H9 (cell line): ENCODE results near the gene HDAC5. TPM values are rescaled to one million over a fixed set of nuclear protein-coding genes. Genes with fewer than 3 reads are reported as not detected.
"Not testable (repeated sequence)": the region's sequence is repeated elsewhere in the genome, so short reads cannot be mapped to it uniquely, and the experiment has no call there.

ENCODE experiments used
- DNase-seq: peaks from one replicate; pipeline ENCODE4 v3.0.0-alpha.2; 2017
- H2AFZ ChIP-seq: one replicate; pipeline ENCODE4 v1.6.1; 2013; ENCODE audit warnings: mild to moderate bottlenecking, low read length, control low read depth, moderate library complexity
- H2AK5ac ChIP-seq: 2 replicates; pipeline ENCODE4 v1.6.1; 2013; ENCODE audit warnings: low read length, control low read depth, mixed read lengths; ENCODE audit not compliant: insufficient read length
- H2BK120ac ChIP-seq: one replicate; pipeline ENCODE4 v1.6.1; 2013; ENCODE audit warnings: low read depth, mild to moderate bottlenecking, low read length, control low read depth, inconsistent platforms; ENCODE audit not compliant: poor library complexity, severe bottlenecking
- H2BK12ac ChIP-seq: 2 replicates; pipeline ENCODE4 v1.6.1; 2013; ENCODE audit warnings: low read length, control low read depth, mixed read lengths, low read depth; ENCODE audit not compliant: insufficient read length
- H2BK15ac ChIP-seq: 2 replicates; pipeline ENCODE4 v1.6.1; 2013; ENCODE audit warnings: low read depth, low read length, control low read depth
- H2BK20ac ChIP-seq: one replicate; pipeline ENCODE4 v1.6.1; 2013; ENCODE audit warnings: low read depth, mild to moderate bottlenecking, low read length, control low read depth, inconsistent platforms; ENCODE audit not compliant: poor library complexity, severe bottlenecking
- H2BK5ac ChIP-seq: 2 replicates; pipeline ENCODE4 v1.6.1; 2013; ENCODE audit warnings: low read length, control low read depth, mixed read lengths; ENCODE audit not compliant: insufficient read length
- H3K14ac ChIP-seq: 2 replicates; pipeline ENCODE4 v1.6.1; 2013; ENCODE audit warnings: low read length, control low read depth; ENCODE audit not compliant: insufficient read depth
- H3K18ac ChIP-seq: 2 replicates; pipeline ENCODE4 v1.6.1; 2013; ENCODE audit warnings: low read depth, mild to moderate bottlenecking, mixed read lengths, low read length, control low read depth; ENCODE audit not compliant: insufficient read length
- H3K23ac ChIP-seq: 2 replicates; pipeline ENCODE4 v1.6.1; 2013; ENCODE audit warnings: low read length, control low read depth, mixed read lengths, low read depth; ENCODE audit not compliant: insufficient read length
- H3K23me2 ChIP-seq: 2 replicates; pipeline ENCODE4 v1.6.1; 2013; ENCODE audit warnings: low read depth, mild to moderate bottlenecking, mixed read lengths, low read length, control low read depth; ENCODE audit not compliant: insufficient read length, poor library complexity, severe bottlenecking
- H3K27ac ChIP-seq: 2 replicates; pipeline ENCODE4 v1.5.1; 2013; ENCODE audit warnings: low read length, control low read depth, mixed read lengths, low read depth; ENCODE audit not compliant: insufficient read length
- H3K27me3 ChIP-seq: 2 replicates; pipeline ENCODE4 v1.6.1; 2013; ENCODE audit warnings: low read length, control low read depth, inconsistent platforms; ENCODE audit not compliant: insufficient read depth
- H3K4ac ChIP-seq: 2 replicates; pipeline ENCODE4 v1.6.1; 2013; ENCODE audit warnings: low read depth, mild to moderate bottlenecking, control low read depth, inconsistent platforms, low read length, moderate library complexity
- H3K4me1 ChIP-seq: 2 replicates; pipeline ENCODE4 v1.6.1; 2013; ENCODE audit warnings: low read length, control low read depth, inconsistent platforms; ENCODE audit not compliant: insufficient read depth
- H3K4me2 ChIP-seq: 2 replicates; pipeline ENCODE4 v1.6.1; 2013; ENCODE audit warnings: low read length, control low read depth, mixed read lengths; ENCODE audit not compliant: insufficient read length, insufficient read depth
- H3K56ac ChIP-seq: 2 replicates; pipeline ENCODE4 v1.6.1; 2013; ENCODE audit warnings: low read depth, mild to moderate bottlenecking, mixed read lengths, low read length, control low read depth; ENCODE audit not compliant: insufficient read length
- H3K79me1 ChIP-seq: 2 replicates; pipeline ENCODE4 v1.6.1; 2013; ENCODE audit warnings: low read depth, mild to moderate bottlenecking, moderate library complexity, low read length, control low read depth, inconsistent platforms; ENCODE audit not compliant: insufficient read depth, poor library complexity, severe bottlenecking
- H3K79me2 ChIP-seq: 2 replicates; pipeline ENCODE4 v1.6.1; 2013; ENCODE audit warnings: low read length, control low read depth, inconsistent platforms; ENCODE audit not compliant: insufficient read depth
- H3K9ac ChIP-seq: 2 replicates; pipeline ENCODE4 v1.6.1; 2013; ENCODE audit warnings: low read length, control low read depth, mixed read lengths; ENCODE audit not compliant: insufficient read length; ENCODE audit errors: extremely low read depth
- H3K9me3 ChIP-seq: one replicate; pipeline ENCODE4 v1.6.1; 2013; ENCODE audit warnings: low read depth, low read length, inconsistent platforms; ENCODE audit not compliant: control insufficient read depth
- H3T11ph ChIP-seq: one replicate; pipeline ENCODE4 v1.6.1; 2013; ENCODE audit warnings: mild to moderate bottlenecking, low read length, control low read depth, inconsistent platforms
- H4K20me1 ChIP-seq: one replicate; pipeline ENCODE4 v1.6.1; 2013; ENCODE audit not compliant: control insufficient read depth, insufficient read length, insufficient read depth
- H4K5ac ChIP-seq: 2 replicates; pipeline ENCODE4 v1.6.1; 2013; ENCODE audit warnings: low read depth, mild to moderate bottlenecking, mixed read lengths, low read length, control low read depth; ENCODE audit not compliant: insufficient read length
- H4K8ac ChIP-seq: replicated peaks from 2 replicates; pipeline ENCODE4 v1.6.1; 2013; ENCODE audit warnings: low read length, control low read depth, mixed read lengths, low read depth; ENCODE audit not compliant: insufficient read length
- H4K91ac ChIP-seq: 2 replicates; pipeline ENCODE4 v1.6.1; 2013; ENCODE audit warnings: low read depth, mild to moderate bottlenecking, moderate library complexity, mixed read lengths, low read length, control low read depth; ENCODE audit not compliant: insufficient read length
- H3K27ac Mint-ChIP-seq, 3 experiments: 2 replicates in 2 of 3; 3 replicates in 1 of 3; pipeline ENCODE4 v1.8.0; 2020 to 2021; ENCODE audit warnings: mixed read lengths in 3 of 3, mild to moderate bottlenecking in 1 of 3, moderate library complexity in 1 of 3
- H3K27me3 Mint-ChIP-seq: 2 replicates; pipeline ENCODE4 v1.8.0; 2021; ENCODE audit warnings: low read depth, mild to moderate bottlenecking, moderate library complexity, mixed read lengths
- H3K36me3 Mint-ChIP-seq, 3 experiments: 2 replicates in 2 of 3; 3 replicates in 1 of 3; pipeline ENCODE4 v1.8.0; 2020 to 2021; ENCODE audit warnings: low read depth in 3 of 3, mixed read lengths in 3 of 3; ENCODE audit not compliant: insufficient read depth in 1 of 3
- H3K4me1 Mint-ChIP-seq, 2 experiments: 2 replicates each; pipeline ENCODE4 v1.8.0; 2020; ENCODE audit warnings: mixed read lengths in 2 of 2
- H3K4me3 Mint-ChIP-seq, 2 experiments: 2 replicates in 1 of 2; 3 replicates in 1 of 2; pipeline ENCODE4 v1.8.0; 2020 to 2021; ENCODE audit warnings: mild to moderate bottlenecking in 2 of 2, mixed read lengths in 2 of 2, moderate library complexity in 1 of 2
- H3K9me3 Mint-ChIP-seq, 2 experiments: 2 replicates in 1 of 2; 3 replicates in 1 of 2; pipeline ENCODE4 v1.8.0; 2020; ENCODE audit warnings: mild to moderate bottlenecking in 2 of 2, mixed read lengths in 2 of 2, moderate library complexity in 1 of 2
- WGBS: extraction: QIAGEN DNeasy Blood & Tissue Kit; methylation state at CpG from one replicate; pipeline ENCODE4 v1.1.7; 2013; ENCODE audit warnings: missing lambda C conversion rate, low lambda C conversion rate, mixed read lengths; ENCODE audit not compliant: insufficient read length; ENCODE audit errors: extremely low coverage; 5-methylcytosine and 5-hydroxymethylcytosine counted together
- total RNA-seq: library from RNA; stranded (reverse); gene quantifications from 2 replicates; pipeline ENCODE4 v1.2.1, GENCODE V29; 2021
- TF ChIP-seq, protein P1 (sequence below): fragments of 200-600 bp; sonication (generic); conservative IDR thresholded peaks from 3 replicates; pipeline ENCODE4 v1.8.0; 2021; ENCODE audit warnings: antibody characterized with exemption, mild to moderate bottlenecking

Gene HDAC5
- total RNA-seq, 1 experiment from 2014 or later, result 39.5 TPM

GRCh38 chr17:44144966-44145739, 21.7 kb upstream of the HDAC5 start:
- no peak overlapping the region for H2BK12ac ChIP-seq
- no peak overlapping the region for H3K27ac Mint-ChIP-seq
- no peak overlapping the region for H3K23ac ChIP-seq
- H2BK15ac ChIP-seq, result no peak overlapping the region
- no peaks in the 10 kb centered on the region; a peak in 1 of 5 replicates for H3K9me3 Mint-ChIP-seq
- no peak overlapping the region for H4K5ac ChIP-seq
- H4K91ac ChIP-seq, result no peak overlapping the region
- no peak overlapping the region for H3K9ac ChIP-seq
- H3K56ac ChIP-seq, result no peak overlapping the region
- H3K4me1 Mint-ChIP-seq, result peaks cover 4 to 6% of the 10 kb centered on the region in 2 experiments
- H2BK120ac ChIP-seq, result no peak overlapping the region
- WGBS, result no CpG with 5 or more reads among the region's 7 CpGs
- no peak overlapping the region for H3T11ph ChIP-seq
- no peaks in the 10 kb centered on the region for H3K27me3 ChIP-seq
- peaks cover 5% of the 10 kb centered on the region for H3K23me2 ChIP-seq
- no peak overlapping the region for H4K8ac ChIP-seq
- no peak overlapping the region for H3K27ac ChIP-seq
- H2AFZ ChIP-seq, result no peak overlapping the region
- no peak overlapping the region for H2BK5ac ChIP-seq
- peaks cover 30 to 52% (median 50%) of the 10 kb centered on the region in 3 experiments; a peak in 6 of 7 replicates for H3K36me3 Mint-ChIP-seq
- H2BK20ac ChIP-seq, result no peak overlapping the region
- H3K14ac ChIP-seq, result no peak overlapping the region
- no peak overlapping the region for H2AK5ac ChIP-seq
- peaks cover 3% of the 10 kb centered on the region; the same call in 1 of the 2 replicates for H3K79me2 ChIP-seq
- TF ChIP-seq, protein P1, sequence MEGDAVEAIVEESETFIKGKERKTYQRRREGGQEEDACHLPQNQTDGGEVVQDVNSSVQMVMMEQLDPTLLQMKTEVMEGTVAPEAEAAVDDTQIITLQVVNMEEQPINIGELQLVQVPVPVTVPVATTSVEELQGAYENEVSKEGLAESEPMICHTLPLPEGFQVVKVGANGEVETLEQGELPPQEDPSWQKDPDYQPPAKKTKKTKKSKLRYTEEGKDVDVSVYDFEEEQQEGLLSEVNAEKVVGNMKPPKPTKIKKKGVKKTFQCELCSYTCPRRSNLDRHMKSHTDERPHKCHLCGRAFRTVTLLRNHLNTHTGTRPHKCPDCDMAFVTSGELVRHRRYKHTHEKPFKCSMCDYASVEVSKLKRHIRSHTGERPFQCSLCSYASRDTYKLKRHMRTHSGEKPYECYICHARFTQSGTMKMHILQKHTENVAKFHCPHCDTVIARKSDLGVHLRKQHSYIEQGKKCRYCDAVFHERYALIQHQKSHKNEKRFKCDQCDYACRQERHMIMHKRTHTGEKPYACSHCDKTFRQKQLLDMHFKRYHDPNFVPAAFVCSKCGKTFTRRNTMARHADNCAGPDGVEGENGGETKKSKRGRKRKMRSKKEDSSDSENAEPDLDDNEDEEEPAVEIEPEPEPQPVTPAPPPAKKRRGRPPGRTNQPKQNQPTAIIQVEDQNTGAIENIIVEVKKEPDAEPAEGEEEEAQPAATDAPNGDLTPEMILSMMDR, result no peak
- no peak overlapping the region for H3K4ac ChIP-seq
- no peaks in the 10 kb centered on the region for H3K4me1 ChIP-seq
- no peak overlapping the region for H3K4me3 Mint-ChIP-seq
- DNase-seq, result no peak
- peaks cover 3% of the 10 kb centered on the region for H3K79me1 ChIP-seq
- H3K9me3 ChIP-seq, result no peaks in the 10 kb centered on the region
- H3K18ac ChIP-seq, result no peak overlapping the region
- no peaks in the 10 kb centered on the region for H4K20me1 ChIP-seq
- H3K4me2 ChIP-seq, result no peak overlapping the region
- no peaks in the 10 kb centered on the region for H3K27me3 Mint-ChIP-seq

GRCh38 chr17:44143921-44144320, 20.5 kb upstream of the HDAC5 start:
- not testable (repeated sequence) for H3K27me3 Mint-ChIP-seq, H3K4ac ChIP-seq, H4K91ac ChIP-seq, H3K4me1 Mint-ChIP-seq, H2AK5ac ChIP-seq, H3K4me1 ChIP-seq, H3K9me3 Mint-ChIP-seq, H4K5ac ChIP-seq, H3K79me1 ChIP-seq, H4K8ac ChIP-seq, H4K20me1 ChIP-seq, H3K79me2 ChIP-seq, H3T11ph ChIP-seq, H3K23me2 ChIP-seq, DNase-seq, H3K23ac ChIP-seq, H2BK12ac ChIP-seq, H3K9ac ChIP-seq, H3K27ac Mint-ChIP-seq, H3K27ac ChIP-seq, H2BK120ac ChIP-seq, H3K14ac ChIP-seq, H2BK15ac ChIP-seq, H2AFZ ChIP-seq, H3K9me3 ChIP-seq, H3K18ac ChIP-seq, H3K27me3 ChIP-seq, H2BK20ac ChIP-seq, H2BK5ac ChIP-seq, H3K4me2 ChIP-seq, H3K56ac ChIP-seq
- no CpG with 5 or more reads among the region's 8 CpGs for WGBS
- H3K36me3 Mint-ChIP-seq, result peaks cover 24 to 40% (median 39%) of the 10 kb centered on the region in 3 experiments; a peak in 6 of 7 replicates
- H3K4me3 Mint-ChIP-seq, result peak overlapping the region in 1 of 2 experiments; percentile 34; a peak in 1 of 5 replicates
